KMS-11 (cell line): ENCODE data around the gene TOMM40.

Experiments used
- H2AFZ ChIP-seq: fragments of 200-600 bp; sonication (generic); 2 replicates; pipeline ENCODE4 v1.6.1; 2016; ENCODE audit warnings: antibody characterized with exemption, mixed run types, low read depth
- H3K27ac ChIP-seq: fragments of 200-600 bp; sonication (generic); 2 replicates; pipeline ENCODE4 v1.6.1; 2016; ENCODE audit warnings: mild to moderate bottlenecking, mixed run types
- H3K27me3 ChIP-seq: fragments of 200-600 bp; sonication (generic); 2 replicates; pipeline ENCODE4 v1.6.1; 2017; ENCODE audit warnings: mild to moderate bottlenecking, low read depth, mixed run types, moderate library complexity; ENCODE audit not compliant: insufficient read depth
- H3K36me3 ChIP-seq: fragments of 200-600 bp; sonication (generic); 2 replicates; pipeline ENCODE4 v1.6.1; 2017; ENCODE audit warnings: mild to moderate bottlenecking, mixed run types; ENCODE audit not compliant: insufficient read depth
- H3K4me1 ChIP-seq: fragments of 200-600 bp; sonication (generic); 2 replicates; pipeline ENCODE4 v1.6.1; 2016; ENCODE audit warnings: mild to moderate bottlenecking, low read depth, mixed run types; ENCODE audit not compliant: poor library complexity, severe bottlenecking
- H3K4me2 ChIP-seq: fragments of 200-600 bp; sonication (generic); 2 replicates; pipeline ENCODE4 v1.7.0; 2016; ENCODE audit warnings: mild to moderate bottlenecking, mixed run types
- H3K4me3 ChIP-seq: fragments of 200-600 bp; sonication (generic); IDR thresholded peaks from 2 replicates; pipeline ENCODE4 v1.6.1; 2017; ENCODE audit warnings: low read depth, low read length, mixed read lengths; ENCODE audit not compliant: insufficient read depth
- H3K79me2 ChIP-seq: fragments of 200-600 bp; sonication (generic); 2 replicates; pipeline ENCODE4 v1.6.1; 2016; ENCODE audit warnings: low read depth, mixed run types; ENCODE audit not compliant: insufficient read depth
- H3K9ac ChIP-seq: fragments of 200-600 bp; sonication (generic); 2 replicates; pipeline ENCODE4 v1.6.1; 2016; ENCODE audit warnings: mild to moderate bottlenecking, mixed run types
- H4K20me1 ChIP-seq: fragments of 200-600 bp; sonication (generic); 2 replicates; pipeline ENCODE4 v1.6.1; 2016; ENCODE audit warnings: mild to moderate bottlenecking, mixed run types; ENCODE audit not compliant: insufficient read depth
- TF ChIP-seq, protein P1 (sequence below): fragments of 200-600 bp; sonication (generic); conservative IDR thresholded peaks from 2 replicates; pipeline ENCODE4 v1.6.1; 2017; ENCODE audit warnings: low read depth, mild to moderate bottlenecking, antibody characterized with exemption, low read length, moderate library complexity, mixed read lengths

The TOMM40 gene

DNA sequence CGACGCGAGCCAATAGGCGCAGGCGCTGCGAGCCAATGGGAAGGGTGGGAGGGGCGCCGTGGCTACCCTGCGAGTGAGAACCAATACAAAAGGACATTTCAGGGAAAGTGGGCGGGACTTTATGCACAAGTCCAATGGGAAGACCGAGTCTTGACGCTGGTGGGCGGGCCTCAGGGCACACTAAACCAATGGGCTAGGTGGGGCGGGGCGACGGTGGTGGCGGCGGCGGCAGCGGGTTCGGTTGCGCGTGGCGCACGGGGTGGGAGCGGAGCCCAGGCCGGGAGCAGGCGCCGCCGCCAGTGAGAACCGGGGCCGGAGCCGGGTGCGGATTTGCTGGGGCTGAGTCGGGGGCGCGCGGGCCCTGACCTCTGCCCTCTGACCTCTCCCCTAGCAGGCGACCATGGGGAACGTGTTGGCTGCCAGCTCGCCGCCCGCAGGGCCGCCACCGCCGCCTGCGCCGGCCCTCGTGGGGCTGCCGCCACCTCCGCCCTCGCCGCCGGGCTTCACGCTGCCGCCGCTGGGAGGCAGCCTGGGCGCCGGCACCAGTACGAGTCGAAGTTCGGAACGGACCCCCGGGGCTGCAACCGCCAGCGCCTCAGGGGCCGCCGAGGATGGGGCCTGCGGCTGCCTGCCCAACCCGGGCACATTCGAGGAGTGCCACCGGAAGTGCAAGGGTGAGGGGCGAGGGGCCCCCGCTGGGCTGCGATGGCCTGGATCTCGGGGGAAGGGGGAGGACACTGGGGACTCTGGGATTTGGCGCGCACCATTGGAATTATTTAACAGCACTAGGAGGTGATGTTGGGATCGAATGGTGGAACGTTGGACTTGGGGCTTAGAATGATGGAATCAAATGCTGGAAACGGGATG, at the start of gene TOMM40:
TSS of gene TOMM40 (plus strand) at position 239 of the 867 bp plus-strand sequence. CDS start at position 401, 162 bp downstream.
- H3K4me1 ChIP-seq, result peaks cover 17% of the 10 kb centered on the region
- TF ChIP-seq, protein P1, sequence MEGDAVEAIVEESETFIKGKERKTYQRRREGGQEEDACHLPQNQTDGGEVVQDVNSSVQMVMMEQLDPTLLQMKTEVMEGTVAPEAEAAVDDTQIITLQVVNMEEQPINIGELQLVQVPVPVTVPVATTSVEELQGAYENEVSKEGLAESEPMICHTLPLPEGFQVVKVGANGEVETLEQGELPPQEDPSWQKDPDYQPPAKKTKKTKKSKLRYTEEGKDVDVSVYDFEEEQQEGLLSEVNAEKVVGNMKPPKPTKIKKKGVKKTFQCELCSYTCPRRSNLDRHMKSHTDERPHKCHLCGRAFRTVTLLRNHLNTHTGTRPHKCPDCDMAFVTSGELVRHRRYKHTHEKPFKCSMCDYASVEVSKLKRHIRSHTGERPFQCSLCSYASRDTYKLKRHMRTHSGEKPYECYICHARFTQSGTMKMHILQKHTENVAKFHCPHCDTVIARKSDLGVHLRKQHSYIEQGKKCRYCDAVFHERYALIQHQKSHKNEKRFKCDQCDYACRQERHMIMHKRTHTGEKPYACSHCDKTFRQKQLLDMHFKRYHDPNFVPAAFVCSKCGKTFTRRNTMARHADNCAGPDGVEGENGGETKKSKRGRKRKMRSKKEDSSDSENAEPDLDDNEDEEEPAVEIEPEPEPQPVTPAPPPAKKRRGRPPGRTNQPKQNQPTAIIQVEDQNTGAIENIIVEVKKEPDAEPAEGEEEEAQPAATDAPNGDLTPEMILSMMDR, result no peak
- H2AFZ ChIP-seq, result peak within 1 kb of the TSS; percentile 77
- H3K79me2 ChIP-seq, result peaks cover 37% of the 10 kb centered on the region
- peak within 1 kb of the TSS; percentile 73 for H3K27ac ChIP-seq
- peaks cover 20% of the 10 kb centered on the region; the same call in 1 of the 2 replicates for H3K36me3 ChIP-seq
- H3K27me3 ChIP-seq, result no peaks in the 10 kb centered on the region
- H3K4me3 ChIP-seq, result no peak within 1 kb of the TSS
- peak within 1 kb of the TSS; percentile 83 for H3K4me2 ChIP-seq
- peak within 1 kb of the TSS; percentile 81 for H3K9ac ChIP-seq
- no peaks in the 10 kb centered on the region for H4K20me1 ChIP-seq

DNA sequence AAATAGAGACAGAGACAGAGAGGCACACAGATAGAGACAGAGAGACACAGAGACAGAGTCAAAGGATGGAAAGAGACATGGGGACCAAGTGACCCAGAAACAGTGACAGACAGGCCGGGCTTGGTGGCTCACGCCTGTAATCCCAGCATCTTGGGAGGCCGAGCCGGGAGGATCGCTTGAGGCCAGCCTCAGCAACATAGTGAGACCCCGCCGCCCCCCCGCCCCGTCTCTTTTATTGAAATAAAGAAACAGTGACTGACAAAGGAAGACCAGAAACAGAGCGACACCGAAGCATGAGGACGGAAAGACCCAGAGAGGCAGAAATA, 45.8 kb upstream of the TOMM40 start:
- Histone ChIP-seq H3K4me2 (peak overlapping the region; percentile 70), H3K27me3 (peaks cover 19% of the 10 kb centered on the region), H3K9ac (peak overlapping the region; percentile 48; the same call in 1 of the 2 replicates), H3K27ac (peak overlapping the region; percentile 36; the same call in 1 of the 2 replicates), H3K36me3 (no peaks in the 10 kb centered on the region), H3K4me1 (peaks cover 16% of the 10 kb centered on the region), H3K4me3 (no peak overlapping the region), H4K20me1 (no peaks in the 10 kb centered on the region), H2AFZ (peak overlapping the region; percentile 90), H3K79me2 (no peaks in the 10 kb centered on the region)
- TF ChIP-seq, protein P1, result no peak

GRCh38 chr19:44845612-44846454, 45.2 kb upstream of the TOMM40 start, which contains the start of gene NECTIN2:
Gene NECTIN2 (plus strand): TSS chr19:44846297. CDS start chr19:44846526, 229 bp downstream.
- no peaks in the 10 kb centered on the region for H3K79me2 ChIP-seq
- peaks cover 19% of the 10 kb centered on the region for H3K27me3 ChIP-seq
- peak within 1 kb of the TSS; percentile 36; the same call in 1 of the 2 replicates for H3K27ac ChIP-seq
- H2AFZ ChIP-seq, result peak within 1 kb of the TSS; percentile 90
- no peak within 1 kb of the TSS for H3K4me3 ChIP-seq
- H3K4me2 ChIP-seq, result peak within 1 kb of the TSS; percentile 70
- peak within 1 kb of the TSS; percentile 65; the same call in 1 of the 2 replicates for H3K9ac ChIP-seq
- H4K20me1 ChIP-seq, result no peaks in the 10 kb centered on the region
- H3K36me3 ChIP-seq, result no peaks in the 10 kb centered on the region
- peaks cover 16% of the 10 kb centered on the region for H3K4me1 ChIP-seq
- TF ChIP-seq, protein P1, result peak; percentile 83

DNA sequence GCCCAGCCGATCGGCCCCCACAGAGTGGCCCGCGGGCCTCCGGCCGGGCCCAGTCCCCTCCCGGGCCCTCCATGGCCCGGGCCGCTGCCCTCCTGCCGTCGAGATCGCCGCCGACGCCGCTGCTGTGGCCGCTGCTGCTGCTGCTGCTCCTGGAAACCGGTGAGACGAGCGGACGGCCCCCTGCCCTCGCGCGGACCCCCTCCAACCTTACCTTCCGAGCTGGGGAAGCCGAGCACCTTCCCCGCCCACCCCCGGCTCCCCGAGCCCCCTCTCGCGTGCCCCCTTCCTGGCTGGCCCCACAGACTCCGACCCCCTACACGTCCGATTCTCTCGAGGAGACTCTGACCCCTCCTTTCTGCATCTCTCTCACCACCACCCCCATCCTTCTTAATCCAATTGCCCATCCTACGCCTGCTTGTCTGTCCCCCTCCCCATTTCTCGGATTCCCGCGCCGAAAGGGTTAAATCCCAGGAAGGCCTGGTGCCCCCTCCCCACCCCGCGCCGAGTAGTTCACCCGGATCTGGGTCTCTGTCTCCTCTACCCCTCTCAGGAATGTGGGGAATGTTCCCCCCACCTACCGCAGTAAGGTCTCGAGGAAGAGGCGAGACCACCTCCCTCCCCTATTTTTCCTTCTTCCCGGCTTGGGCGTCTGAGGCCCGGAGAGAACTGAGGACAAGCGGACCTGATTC, 44.5 kb upstream of the TOMM40 start:
- peaks cover 16% of the 10 kb centered on the region for H3K4me1 ChIP-seq
- no peaks in the 10 kb centered on the region for H3K79me2 ChIP-seq
- peak overlapping the region; percentile 84 for H2AFZ ChIP-seq
- peak overlapping the region; percentile 58 for H3K4me2 ChIP-seq
- TF ChIP-seq, protein P1, result no peak
- H4K20me1 ChIP-seq, result no peaks in the 10 kb centered on the region
- no peak overlapping the region for H3K27ac ChIP-seq
- H3K9ac ChIP-seq, result peak overlapping the region; percentile 65; the same call in 1 of the 2 replicates
- peaks cover 19% of the 10 kb centered on the region for H3K27me3 ChIP-seq
- H3K36me3 ChIP-seq, result no peaks in the 10 kb centered on the region
- H3K4me3 ChIP-seq, result no peak overlapping the region
